Transverse colon (tissue), 4 donors: ENCODE data around the gene SWAP70.

Source experiments
- CTCF ChIP-seq, 5 experiments: fragments of 200-600 bp in 3 of 5; fragments of 450-650 bp in 2 of 5; sonication (generic) in 3 of 5; IDR thresholded peaks; 1 replicate in 2 of 5; 2 replicates in 3 of 5; pipeline ENCODE4 v1.5.1; 2016 to 2017; ENCODE audit warnings: antibody characterized with exemption in 5 of 5, inconsistent platforms in 3 of 5, mild to moderate bottlenecking in 2 of 5, moderate library complexity in 1 of 5
- POLR2A ChIP-seq: fragments of 450-650 bp; IDR thresholded peaks from one replicate; pipeline ENCODE4 v1.6.1; 2016; ENCODE audit warnings: antibody characterized with exemption, mild to moderate bottlenecking, moderate library complexity
- POLR2AphosphoS5 ChIP-seq, 3 donors: sonication (generic); formaldehyde crosslinking; IDR thresholded peaks; one replicate each; pipeline ENCODE4 v1.6.1; 2016; ENCODE audit warnings: antibody characterized with exemption in 3 of 3

DNA sequence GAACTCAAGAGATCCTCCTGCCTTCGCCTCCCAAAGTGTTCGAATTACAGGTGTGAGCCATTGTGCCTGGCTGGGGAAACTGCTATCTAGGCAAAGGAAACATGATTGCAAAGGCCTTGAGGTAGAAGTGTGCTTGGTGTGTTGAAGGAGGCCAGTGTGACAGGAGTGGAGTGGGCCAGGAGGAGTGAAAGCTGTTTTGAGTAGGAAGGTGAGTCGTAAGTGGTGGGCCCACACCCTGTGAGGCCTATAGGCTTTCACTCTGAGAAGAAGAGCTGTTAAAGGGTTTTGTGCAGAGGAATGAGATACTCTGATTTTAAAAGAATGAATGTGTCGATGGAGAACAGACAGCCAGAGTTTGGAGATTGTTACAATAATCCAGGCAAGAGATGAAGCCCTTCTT is 47.0 kb upstream of the SWAP70 start:
- TF ChIP-seq CTCF (IDR thresholded peaks at IDR 0.05) (no peak), POLR2A (no peak), POLR2AphosphoS5 (IDR thresholded peaks at IDR 0.05) (no peak)
